T-cell (primary cell): ENCODE data around the gene ZC3HAV1. TPM values are rescaled to one million over a fixed set of nuclear protein-coding genes. Genes with fewer than 3 reads are reported as not detected.

Source experiments
- ATAC-seq, 4 experiments: fragments of 200-7000 bp in 3 of 4; fragments of 150-1000 bp in 1 of 4; cut with Tn5 transposase; replicated peaks in 1 of 4; 1 replicate in 3 of 4; 2 replicates in 1 of 4; pipeline ENCODE4 v1.10.0; 2021; ENCODE audit warnings: moderate library complexity in 3 of 4, mild to moderate bottlenecking in 2 of 4, moderate number of reproducible peaks in 1 of 4
- CTCF ChIA-PET, 2 donors: fragments of 300-600 bp; sonication (Branson Sonifier 250); formaldehyde crosslinking; loops; one replicate each; lab custom pipeline; 2022; ENCODE audit warnings: antibody characterized with exemption in 2 of 2; lab: Charles Lee
- POLR2A ChIA-PET, 2 donors: fragments of 300-600 bp; sonication (Branson Sonifier 250); formaldehyde crosslinking; loops; one replicate each; lab custom pipeline; 2022; ENCODE audit warnings: antibody characterized with exemption in 2 of 2; lab: Charles Lee
- DNase-seq, 35 experiments: peaks; one replicate each; pipeline versions ENCODE4 v3.0.0 to v3.0.0-alpha.2; 2013 to 2023
- H3K27ac ChIP-seq: one replicate; pipeline ENCODE4 v1.5.1; 2013; ENCODE audit warnings: low read length
- H3K27me3 ChIP-seq, 2 experiments: replicated peaks in 1 of 2; 1 replicate in 1 of 2; 2 replicates in 1 of 2; pipeline versions ENCODE4 v1.6.1 to v1.7.0; 2013; ENCODE audit warnings: low read length in 1 of 2, mixed read lengths in 1 of 2; ENCODE audit not compliant: control insufficient read depth in 2 of 2, insufficient read depth in 2 of 2; ENCODE audit errors: extremely low read depth in 1 of 2
- H3K36me3 ChIP-seq, 2 donors: 1 replicate in 1 of 2; 2 replicates in 1 of 2; pipeline versions ENCODE4 v1.6.1 to v1.7.0; 2013; ENCODE audit warnings: low read length in 1 of 2; ENCODE audit not compliant: control insufficient read depth in 2 of 2, insufficient read depth in 1 of 2; ENCODE audit errors: extremely low read depth in 1 of 2
- H3K4me1 ChIP-seq, 2 experiments: 1 replicate in 1 of 2; 2 replicates in 1 of 2; pipeline versions ENCODE4 v1.6.1 to v1.7.0; 2013; ENCODE audit warnings: low read length in 2 of 2, mixed read lengths in 1 of 2; ENCODE audit not compliant: insufficient read depth in 2 of 2, control insufficient read depth in 1 of 2; ENCODE audit errors: extremely low read depth in 1 of 2
- H3K4me3 ChIP-seq, 2 donors: 1 replicate in 1 of 2; 2 replicates in 1 of 2; pipeline versions ENCODE4 v1.5.1 to v1.7.0; 2013; ENCODE audit warnings: mild to moderate bottlenecking in 2 of 2, low read length in 1 of 2, moderate library complexity in 1 of 2; ENCODE audit not compliant: control insufficient read depth in 1 of 2; ENCODE audit errors: extremely low read depth in 1 of 2
- H3K9me3 ChIP-seq: 2 replicates; pipeline ENCODE4 v1.7.0; 2013
- H3K27ac Mint-ChIP-seq, 2 donors: one replicate each; pipeline ENCODE4 v1.8.0; 2020 to 2021; ENCODE audit warnings: mild to moderate bottlenecking in 2 of 2, mixed read lengths in 2 of 2
- H3K27me3 Mint-ChIP-seq, 2 donors: one replicate each; pipeline ENCODE4 v1.8.0; 2021 to 2022; ENCODE audit warnings: mixed read lengths in 2 of 2
- H3K36me3 Mint-ChIP-seq: one replicate; pipeline ENCODE4 v1.8.0; 2021; ENCODE audit warnings: mixed read lengths
- H3K4me1 Mint-ChIP-seq, 3 donors: one replicate each; pipeline ENCODE4 v1.8.0; 2020 to 2022; ENCODE audit warnings: mixed read lengths in 3 of 3, mild to moderate bottlenecking in 1 of 3
- H3K4me3 Mint-ChIP-seq, 3 donors: one replicate each; pipeline ENCODE4 v1.8.0; 2020 to 2022; ENCODE audit warnings: mild to moderate bottlenecking in 3 of 3, mixed read lengths in 3 of 3, moderate library complexity in 3 of 3
- H3K9me3 Mint-ChIP-seq, 3 donors: one replicate each; pipeline ENCODE4 v1.8.0; 2020 to 2022; ENCODE audit warnings: mixed read lengths in 3 of 3
- WGBS: methylation state at CpG from one replicate; pipeline ENCODE4 v1.1.5; 2013; ENCODE audit warnings: missing lambda C conversion rate; ENCODE audit not compliant: insufficient coverage; 5-methylcytosine and 5-hydroxymethylcytosine counted together
- total RNA-seq, 35 experiments: library from RNA in 6 of 35; stranded (reverse) in 6 of 35; fragments of 120-200 nt in 1 of 35; gene quantifications; one replicate each; pipeline versions ENCODE4 v1.2.1 to v1.2.4 and lab custom pipeline; 2013 to 2026

ZC3HAV1 gene
- total RNA-seq, 5 donors from 2014 or later (not counting 1 experiment from before 2014, with no cell fraction given) = 148 to 201 (median 155) TPM

DNA sequence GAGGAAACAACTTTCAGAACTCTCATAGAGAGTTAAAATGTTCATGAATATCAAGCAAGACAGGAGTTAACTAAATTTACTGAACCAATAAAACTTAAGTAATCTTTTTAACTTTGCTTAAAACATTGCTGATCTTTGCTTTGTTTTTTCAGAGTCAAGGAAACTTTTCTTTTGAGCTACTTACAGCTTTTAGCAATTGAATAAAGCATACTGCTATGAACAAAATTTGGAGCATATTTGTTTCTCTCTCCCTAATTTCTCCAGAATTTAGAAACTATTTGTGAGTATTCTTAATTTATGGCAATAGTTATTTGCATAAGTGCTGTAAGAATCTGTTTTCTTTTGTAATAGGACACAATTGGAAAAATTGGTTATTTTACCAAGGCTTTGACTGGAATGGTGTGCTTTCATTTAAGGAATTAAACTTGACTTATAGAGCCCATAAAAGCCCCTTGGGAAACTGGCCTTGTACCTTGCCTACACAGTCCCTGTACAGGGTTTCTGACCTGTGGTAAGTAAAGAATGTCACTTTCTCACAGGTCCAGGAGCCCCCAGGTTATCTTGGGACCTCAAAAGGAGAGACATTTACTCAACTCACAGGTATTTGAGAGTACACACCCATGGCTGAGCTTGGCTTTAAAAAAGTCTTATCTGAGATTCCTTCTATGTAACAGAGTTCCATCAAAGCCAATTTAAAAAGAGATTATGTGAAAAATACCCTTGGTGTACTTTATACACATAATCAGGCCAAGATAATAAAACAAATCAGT lies 105.0 kb downstream of the ZC3HAV1 start:
- no peak for ATAC-seq
- CTCF ChIA-PET = interaction anchor here (0.5 to 1.7 kb wide), 2 partner anchors 118 to 288 kb away, joined by 4 read pairs; no protein-coding TSS in a partner anchor
- H3K27me3 ChIP-seq = peaks cover 0 to 3% of the 10 kb centered on the region in 2 experiments

GRCh38 chr7:138999414-138999813 lies 110.1 kb downstream of the ZC3HAV1 start:
- Mint-ChIP-seq H3K4me3 (peak overlapping the region in 1 of 3 donors; percentile 15), H3K4me1 (peaks cover 6 to 22% (median 7%) of the 10 kb centered on the region in 3 donors), H3K36me3 (no peaks in the 10 kb centered on the region), H3K27ac (no peak overlapping the region), H3K27me3 (peaks cover 0 to 13% of the 10 kb centered on the region in 2 donors), H3K9me3 (peaks cover under 1 to 11% (median 7%) of the 10 kb centered on the region in 3 donors)
- peaks cover 0 to 3% of the 10 kb centered on the region in 2 experiments for H3K27me3 ChIP-seq
- peak in 1 of 4 experiments; percentile 35 for ATAC-seq
- ChIA-PET CTCF (interaction anchor here in 1 of 2 donors (1.2 kb wide), 1 partner anchor 14 kb away, joined by 3 read pairs; no protein-coding TSS in a partner anchor), POLR2A (interaction anchor here in 1 of 2 donors (0.6 kb wide), 1 partner anchor 13 kb away, joined by 5 read pairs; no protein-coding TSS in a partner anchor)
- WGBS = no CpG with 5 or more reads among the region's 3 CpGs
- no peak overlapping the region for H3K27ac ChIP-seq
- H3K4me3 ChIP-seq = no peak overlapping the region
- no peaks in the 10 kb centered on the region for H3K9me3 ChIP-seq
- peaks cover 2 to 4% of the 10 kb centered on the region in 2 experiments for H3K4me1 ChIP-seq
- no peak for DNase-seq
- no peaks in the 10 kb centered on the region for H3K36me3 ChIP-seq

More for the DNA sequence above, 105.0 kb downstream of the ZC3HAV1 start:
- Histone ChIP-seq H3K9me3 (no peaks in the 10 kb centered on the region), H3K4me1 (peaks cover 0 to 2% of the 10 kb centered on the region in 2 experiments), H3K27ac (no peak overlapping the region), H3K4me3 (no peak overlapping the region), H3K36me3 (no peaks in the 10 kb centered on the region)
- Mint-ChIP-seq H3K4me1 (peaks cover 3 to 8% (median 3%) of the 10 kb centered on the region in 3 donors), H3K27me3 (peaks cover 0 to 10% of the 10 kb centered on the region in 2 donors), H3K4me3 (no peak overlapping the region), H3K36me3 (no peaks in the 10 kb centered on the region), H3K9me3 (peaks cover 8 to 22% (median 10%) of the 10 kb centered on the region in 3 donors), H3K27ac (no peak overlapping the region)
- POLR2A ChIA-PET = no interaction called here
- no peak for DNase-seq

Other genes starting within 250 kb of the ZC3HAV1 start
- gene KIAA1549, start 128.3 kb downstream of the ZC3HAV1 start, total RNA-seq = under 1 TPM; 0.05 to 0.29 (median 0.15) TPM
- 1 to 10 TPM; 1.2 to 7.6 (median 5.1) TPM for gene ZC3HAV1L, start 73.7 kb downstream of the ZC3HAV1 start, total RNA-seq
- 10 to 100 TPM; 16.1 to 21.7 (median 17.7) TPM for gene UBN2, start 121.5 kb upstream of the ZC3HAV1 start, total RNA-seq
- gene FMC1, start 231.6 kb upstream of the ZC3HAV1 start, total RNA-seq = 1 to 10 TPM; 3.1 to 9.8 (median 8.5) TPM